Measurements from ENCODE around the gene DAP. TPM values are rescaled to one million over a fixed set of nuclear protein-coding genes. Genes with fewer than 3 reads are reported as not detected.
"Not testable (repeated sequence)": the region's sequence is repeated elsewhere in the genome, so short reads cannot be mapped to it uniquely, and the experiment has no call there.

Gene DAP
- total RNA-seq, 1 donor from 2014 or later = 7.3 TPM

- DNase-seq (ENCODE audit: low spot score in 2 of 2) (no peak), FAIRE-seq (no peak)
Observed at GRCh38 chr5:10736354-10736753, 24.7 kb downstream of the DAP start.

GRCh38 chr5:10735569-10736276 lies 25.3 kb downstream of the DAP start:
- DNase-seq (ENCODE audit: low spot score in 2 of 2) (no peak), FAIRE-seq (no peak)

- no peak for DNase-seq (ENCODE audit: low spot score in 2 of 2)
- no peak for FAIRE-seq
Observed at GRCh38 chr5:10734832-10735523, 26.1 kb downstream of the DAP start.

DNA sequence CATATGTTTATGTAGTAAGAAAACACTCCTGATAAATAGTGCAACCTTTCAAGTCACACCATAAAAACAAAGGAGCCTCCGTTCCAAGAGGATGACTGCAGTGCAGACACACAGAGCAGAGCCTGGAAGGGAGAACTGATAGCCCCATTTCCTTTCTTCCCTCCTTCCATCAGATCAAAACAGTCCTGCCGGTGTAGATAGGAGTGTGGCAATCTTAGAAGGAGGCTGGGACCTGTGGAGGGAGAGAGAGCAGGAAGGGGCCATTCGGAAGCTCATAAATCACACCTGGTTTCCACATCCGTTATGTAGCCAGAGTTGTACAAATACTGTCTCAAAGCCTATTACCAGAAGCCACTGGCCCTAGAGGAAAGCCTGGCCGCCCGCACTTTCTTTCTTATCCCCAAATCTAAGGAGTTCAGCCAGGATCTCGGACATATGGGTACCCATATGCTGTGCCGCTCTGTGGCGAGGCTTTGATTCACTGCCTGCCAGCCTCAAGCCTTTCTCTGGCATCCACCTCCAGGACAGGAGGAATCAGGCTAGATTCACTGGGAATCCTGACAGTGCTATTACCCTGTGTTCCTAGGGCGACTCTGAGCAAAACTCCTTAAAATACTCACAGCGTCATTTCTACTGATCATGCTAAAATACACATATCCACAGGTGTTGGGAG lies 26.9 kb downstream of the DAP start:
- FAIRE-seq (no peak), DNase-seq (ENCODE audit: low spot score in 2 of 2) (no peak)

DNA sequence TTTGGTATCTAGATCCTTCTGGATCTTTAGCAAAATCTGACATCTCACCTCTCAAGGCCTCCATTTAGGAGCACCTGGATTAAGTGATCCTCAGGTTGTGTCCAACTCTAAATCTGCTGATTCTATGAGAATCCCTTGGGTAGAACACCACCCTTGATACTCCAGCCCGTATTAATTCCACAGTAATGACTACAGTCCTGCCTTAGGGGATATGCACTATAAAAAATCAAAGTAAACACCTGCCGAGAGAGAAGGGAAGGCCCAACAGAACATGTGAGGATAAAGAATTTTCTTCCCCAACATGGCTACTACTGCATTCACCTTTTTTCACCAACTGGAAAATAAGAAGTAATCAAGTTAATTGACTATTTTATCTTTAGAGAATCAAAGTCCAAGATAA lies 27.6 kb downstream of the DAP start:
- FAIRE-seq = no peak
- no peak for DNase-seq (ENCODE audit: low spot score in 2 of 2)

DNA sequence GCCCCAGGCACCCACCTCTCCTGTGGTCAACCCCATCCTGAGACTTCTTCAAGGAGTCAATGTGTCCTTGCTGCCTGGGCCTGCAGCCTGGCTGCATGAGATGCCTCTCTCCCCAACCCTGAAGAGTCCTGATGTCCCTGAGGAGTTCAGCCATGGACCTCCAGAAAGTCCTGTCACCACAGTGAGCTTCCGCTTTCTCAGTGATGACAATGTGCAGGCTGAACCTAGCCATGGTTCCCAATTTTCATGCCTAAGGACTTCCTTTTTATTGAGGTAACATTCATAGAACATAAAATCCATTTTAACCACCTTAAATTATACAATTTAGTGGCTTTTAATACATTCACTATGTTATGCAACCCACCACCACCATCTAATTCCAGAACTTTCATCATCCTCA lies 29.1 kb downstream of the DAP start:
- DNase-seq (ENCODE audit: low spot score in 2 of 2) (no peak), FAIRE-seq (no peak)

DNA sequence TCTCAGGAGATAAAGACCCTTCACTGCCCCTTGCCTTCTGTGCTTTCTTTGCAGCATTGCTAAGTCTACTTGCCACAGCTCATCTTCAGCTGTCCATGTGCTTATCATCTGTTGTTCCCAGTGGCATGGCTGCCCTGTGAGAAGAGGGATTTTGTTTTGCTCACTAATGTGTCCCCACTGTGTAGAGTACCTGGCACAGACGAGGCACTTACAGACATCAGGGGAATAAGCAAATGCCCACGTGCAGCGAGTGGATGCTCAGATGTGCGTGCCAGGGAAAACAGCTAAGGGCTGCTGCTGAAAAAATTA lies 31.0 kb downstream of the DAP start:
- no peak for FAIRE-seq
- no peak for DNase-seq (ENCODE audit: low spot score in 2 of 2)

GRCh38 chr5:10729320-10730042 lies 31.6 kb downstream of the DAP start:
- DNase-seq (ENCODE audit: low spot score in 2 of 2) (no peak), FAIRE-seq (no peak)

- no peak for FAIRE-seq
Observed at GRCh38 chr5:10728679-10729078, 32.4 kb downstream of the DAP start.

GRCh38 chr5:10727861-10728260 lies 33.2 kb downstream of the DAP start:
- FAIRE-seq = no peak
- DNase-seq (ENCODE audit: low spot score in 2 of 2) = no peak

More at GRCh38 chr5:10728679-10729078, 32.4 kb downstream of the DAP start:
- DNase-seq (ENCODE audit: low spot score in 2 of 2) = no peak

GRCh38 chr5:10726913-10727517 lies 34.0 kb downstream of the DAP start:
- FAIRE-seq (no peak), DNase-seq (ENCODE audit: low spot score in 2 of 2) (no peak)

- FAIRE-seq = no peak
- DNase-seq (ENCODE audit: low spot score in 2 of 2) = no peak
Observed at GRCh38 chr5:10726179-10726912, 34.7 kb downstream of the DAP start.

DNA sequence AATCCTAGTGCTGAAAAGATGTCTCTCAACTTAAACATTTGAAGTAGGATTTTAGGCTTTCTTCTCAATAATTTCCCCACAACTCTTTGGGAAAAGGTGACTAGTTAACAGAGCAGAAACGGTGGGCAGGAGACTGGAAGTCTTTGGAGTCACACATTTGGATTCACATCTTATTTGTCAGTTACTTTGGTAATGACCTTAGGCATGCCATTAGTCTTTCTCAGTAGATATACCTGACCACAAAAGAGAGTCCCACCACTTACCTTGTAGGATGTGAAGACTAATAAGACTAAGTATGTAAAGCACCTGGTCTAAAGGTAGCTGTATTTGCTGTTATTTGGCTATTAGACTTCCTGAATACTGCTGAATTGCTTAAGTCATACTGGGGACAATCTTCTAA lies 35.4 kb downstream of the DAP start:
- FAIRE-seq = no peak
- DNase-seq (ENCODE audit: low spot score in 2 of 2) = no peak

DNA sequence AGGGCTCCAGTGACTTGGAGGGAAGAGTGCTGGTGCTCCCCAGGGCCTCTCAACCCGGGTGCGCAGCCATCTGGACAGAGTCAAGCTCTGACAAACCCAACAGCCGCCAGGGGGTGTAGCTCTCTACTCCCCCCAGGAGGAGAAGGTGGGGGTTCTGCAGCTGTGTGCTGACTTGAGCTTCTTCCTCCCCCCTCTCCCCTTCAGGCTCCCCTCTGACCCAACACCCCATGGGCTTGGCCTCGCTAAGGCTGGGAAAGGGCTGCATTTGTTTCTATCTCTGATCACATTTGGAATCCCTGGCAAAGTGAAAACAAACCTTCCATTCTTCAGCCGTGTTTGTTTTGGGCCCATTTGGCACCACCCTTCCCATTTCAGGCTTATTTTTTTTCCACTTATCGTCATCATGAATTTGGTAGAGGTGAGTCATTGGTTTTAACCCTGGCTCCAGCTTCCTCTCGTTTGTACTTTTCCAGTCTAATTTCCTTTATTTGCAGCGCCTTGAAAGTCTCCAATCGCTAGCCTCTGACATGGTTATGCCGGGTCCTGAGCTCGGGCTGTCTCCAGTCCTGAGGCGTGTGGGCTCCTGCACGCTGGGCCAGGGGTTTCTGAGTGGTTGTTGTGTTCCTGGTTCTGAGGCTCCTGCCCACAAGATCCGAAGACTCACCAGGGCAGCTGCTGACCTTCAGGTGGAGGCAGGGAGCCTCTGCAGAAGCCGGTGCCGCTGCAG lies 36.1 kb downstream of the DAP start:
- FAIRE-seq = no peak
- DNase-seq (ENCODE audit: low spot score in 2 of 2) = no peak

GRCh38 chr5:10723514-10723913 lies 37.5 kb downstream of the DAP start:
- FAIRE-seq (no peak), DNase-seq (ENCODE audit: low spot score in 2 of 2) (no peak)

GRCh38 chr5:10720766-10721165 lies 40.3 kb downstream of the DAP start:
- DNase-seq (ENCODE audit: low spot score in 2 of 2); FAIRE-seq: not testable (repeated sequence)

DNA sequence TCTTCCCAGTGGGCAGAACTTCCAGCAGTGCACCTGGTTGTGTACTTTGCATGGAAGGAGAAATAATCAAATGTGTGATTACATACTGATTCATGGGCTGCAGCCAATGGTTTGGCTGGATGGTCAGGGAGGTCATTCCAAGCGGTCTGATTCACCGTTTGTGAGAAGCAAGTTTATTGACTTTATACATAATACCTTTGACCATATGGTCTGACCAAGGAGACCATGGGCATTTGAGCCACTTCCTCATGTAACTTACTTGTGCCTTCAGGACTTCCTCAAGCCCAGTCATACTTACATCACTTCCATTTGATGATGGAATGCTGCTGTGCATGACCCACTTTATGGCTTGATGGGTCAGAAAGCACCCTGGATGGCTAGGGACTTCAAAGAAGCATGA lies 41.1 kb downstream of the DAP start:
- DNase-seq (ENCODE audit: low spot score in 2 of 2) (no peak), FAIRE-seq (no peak)

GRCh38 chr5:10718617-10719016 lies 42.4 kb downstream of the DAP start:
- FAIRE-seq; DNase-seq (ENCODE audit: low spot score in 2 of 2): not testable (repeated sequence)

DNA sequence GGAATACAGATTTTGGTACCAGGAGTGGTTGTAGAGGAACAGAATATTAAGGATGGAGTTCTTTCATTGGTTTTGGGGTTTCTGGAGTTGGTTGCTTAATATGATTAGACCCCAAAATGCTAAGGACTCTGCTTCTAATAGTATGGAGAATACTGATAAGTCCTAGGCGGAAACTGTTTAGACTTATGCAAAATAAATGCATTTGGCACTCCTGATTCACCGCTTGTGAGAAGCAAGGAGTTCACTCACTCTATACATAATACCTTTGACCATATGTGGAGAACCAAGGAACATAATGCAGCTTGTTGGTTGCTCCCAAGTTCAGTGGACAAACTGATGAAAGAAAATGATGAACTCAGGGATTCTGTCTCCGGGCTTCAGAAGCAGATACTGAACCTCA lies 44.2 kb downstream of the DAP start:
- not testable (repeated sequence) for FAIRE-seq; DNase-seq (ENCODE audit: low spot score in 2 of 2)

Measured in frontal cortex (tissue), 4 donors.